ENCODE measurements around the gene ZNHIT1. TPM values are rescaled to one million over a fixed set of nuclear protein-coding genes. Genes with fewer than 3 reads are reported as not detected.

The ZNHIT1 gene
- total RNA-seq, 1 experiment from 2014 or later, result 69.7 TPM

DNA sequence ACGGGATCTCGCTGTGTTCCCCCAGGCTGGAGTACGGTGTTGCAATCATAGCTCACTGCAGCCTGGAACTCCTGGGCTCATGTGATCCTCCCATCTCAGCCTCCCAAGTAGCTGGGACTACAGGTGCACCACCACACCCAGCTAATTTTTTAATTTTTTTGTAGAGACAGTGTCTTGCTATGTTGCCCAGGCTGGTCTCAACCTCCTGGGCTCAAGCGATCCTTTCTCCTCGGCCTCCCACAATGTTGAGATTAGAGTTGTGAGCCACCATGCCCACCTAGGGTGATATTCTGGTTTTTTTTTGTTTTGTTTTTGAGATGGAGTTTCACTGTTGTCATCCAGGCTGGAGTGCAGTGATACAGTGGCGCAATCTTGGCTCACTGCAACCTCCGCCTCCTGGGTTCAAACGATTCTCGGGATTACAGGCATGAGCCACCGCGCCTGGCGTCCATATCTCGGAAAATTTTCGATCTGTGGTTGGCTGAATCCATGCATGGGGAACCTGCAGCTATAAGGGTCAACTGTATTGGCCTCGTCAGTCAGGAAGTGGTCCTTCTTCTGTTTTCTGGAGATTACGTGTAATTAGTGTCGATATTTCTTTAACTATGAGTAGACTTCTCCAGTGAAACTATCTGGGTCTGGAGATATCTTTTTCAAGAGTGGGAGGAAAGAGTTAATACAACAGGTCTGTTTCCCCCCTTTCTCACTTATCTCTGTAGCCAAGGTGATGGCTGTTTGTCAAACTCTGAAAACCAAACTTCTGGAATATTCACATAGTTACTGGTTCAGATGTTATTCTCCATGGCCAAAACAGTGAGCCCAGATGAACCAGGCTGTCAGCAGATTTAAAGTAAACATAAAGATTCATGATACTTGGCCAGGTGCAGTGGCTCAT lies 47.9 kb downstream of the ZNHIT1 start:
- Histone ChIP-seq H3K27ac (ENCODE audit: low read length) (no peak overlapping the region), H3K4me1 (ENCODE audit: control insufficient read depth, insufficient read depth, low read length) (no peaks in the 10 kb centered on the region), H3K9me3 (ENCODE audit: control insufficient read depth, insufficient read depth, low read depth, low read length) (no peaks in the 10 kb centered on the region), H3K4me3 (ENCODE audit: low read depth in 2 of 2, low read length in 2 of 2) (no peak overlapping the region), H3K27me3 (ENCODE audit: control insufficient read depth, insufficient read depth, low read length) (no peaks in the 10 kb centered on the region), H3K36me3 (ENCODE audit: control insufficient read depth, insufficient read depth, low read length) (no peaks in the 10 kb centered on the region)
- in situ Hi-C loops (cut with HindIII; ENCODE audit: low pct_unique_long_range_greater_than_20kb, low sequenced_read_pairs) (no loop called here), intact Hi-C loops (cut with micrococcal nuclease; ENCODE audit: unreplicated experiment) (no loop called here)
- ATAC-seq, result no peak
- no peak for TF ChIP-seq TCF7L2 (IDR thresholded peaks at IDR 0.05; ENCODE audit: low read depth, low read length)
- TF ChIP-seq, protein P1, sequence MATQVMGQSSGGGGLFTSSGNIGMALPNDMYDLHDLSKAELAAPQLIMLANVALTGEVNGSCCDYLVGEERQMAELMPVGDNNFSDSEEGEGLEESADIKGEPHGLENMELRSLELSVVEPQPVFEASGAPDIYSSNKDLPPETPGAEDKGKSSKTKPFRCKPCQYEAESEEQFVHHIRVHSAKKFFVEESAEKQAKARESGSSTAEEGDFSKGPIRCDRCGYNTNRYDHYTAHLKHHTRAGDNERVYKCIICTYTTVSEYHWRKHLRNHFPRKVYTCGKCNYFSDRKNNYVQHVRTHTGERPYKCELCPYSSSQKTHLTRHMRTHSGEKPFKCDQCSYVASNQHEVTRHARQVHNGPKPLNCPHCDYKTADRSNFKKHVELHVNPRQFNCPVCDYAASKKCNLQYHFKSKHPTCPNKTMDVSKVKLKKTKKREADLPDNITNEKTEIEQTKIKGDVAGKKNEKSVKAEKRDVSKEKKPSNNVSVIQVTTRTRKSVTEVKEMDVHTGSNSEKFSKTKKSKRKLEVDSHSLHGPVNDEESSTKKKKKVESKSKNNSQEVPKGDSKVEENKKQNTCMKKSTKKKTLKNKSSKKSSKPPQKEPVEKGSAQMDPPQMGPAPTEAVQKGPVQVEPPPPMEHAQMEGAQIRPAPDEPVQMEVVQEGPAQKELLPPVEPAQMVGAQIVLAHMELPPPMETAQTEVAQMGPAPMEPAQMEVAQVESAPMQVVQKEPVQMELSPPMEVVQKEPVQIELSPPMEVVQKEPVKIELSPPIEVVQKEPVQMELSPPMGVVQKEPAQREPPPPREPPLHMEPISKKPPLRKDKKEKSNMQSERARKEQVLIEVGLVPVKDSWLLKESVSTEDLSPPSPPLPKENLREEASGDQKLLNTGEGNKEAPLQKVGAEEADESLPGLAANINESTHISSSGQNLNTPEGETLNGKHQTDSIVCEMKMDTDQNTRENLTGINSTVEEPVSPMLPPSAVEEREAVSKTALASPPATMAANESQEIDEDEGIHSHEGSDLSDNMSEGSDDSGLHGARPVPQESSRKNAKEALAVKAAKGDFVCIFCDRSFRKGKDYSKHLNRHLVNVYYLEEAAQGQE (IDR thresholded peaks at IDR 0.05; ENCODE audit: insufficient read depth in 1 of 2, low read depth in 2 of 2, low read length in 1 of 2), result no peak
- no peak for TF ChIP-seq SIN3A (IDR thresholded peaks at IDR 0.05; ENCODE audit: borderline replicate concordance, insufficient read depth, low read depth, low read length)
- no peak for TF ChIP-seq POLR2AphosphoS5 (IDR thresholded peaks at IDR 0.05; ENCODE audit: low read depth, low read length)
- TF ChIP-seq CTCF (IDR thresholded peaks at IDR 0.05), result no peak
- no TSS peak for BruUV-seq (replicated peaks)
- CTCF ChIA-PET, result no interaction called here
- POLR2A ChIA-PET, result no interaction called here
- no peak for DNase-seq (ENCODE audit: low read depth, low spot score)

- no peak overlapping the region for H3K27ac ChIP-seq (ENCODE audit: low read length)
- TF ChIP-seq CTCF (IDR thresholded peaks at IDR 0.05) (no peak), TCF7L2 (IDR thresholded peaks at IDR 0.05; ENCODE audit: low read depth, low read length) (no peak)
- TF ChIP-seq, protein P1 (IDR thresholded peaks at IDR 0.05; ENCODE audit: insufficient read depth in 1 of 2, low read depth in 2 of 2, low read length in 1 of 2), result no peak
- no peaks in the 10 kb centered on the region for H3K36me3 ChIP-seq (ENCODE audit: control insufficient read depth, insufficient read depth, low read length)
- ChIA-PET POLR2A (no interaction called here), CTCF (no interaction called here)
- no peaks in the 10 kb centered on the region for H3K9me3 ChIP-seq (ENCODE audit: control insufficient read depth, insufficient read depth, low read depth, low read length)
- H3K4me1 ChIP-seq (ENCODE audit: control insufficient read depth, insufficient read depth, low read length), result no peaks in the 10 kb centered on the region
- intact Hi-C loops (cut with micrococcal nuclease; ENCODE audit: unreplicated experiment), result no loop called here
- no peaks in the 10 kb centered on the region for H3K27me3 ChIP-seq (ENCODE audit: control insufficient read depth, insufficient read depth, low read length)
- DNase-seq (ENCODE audit: low read depth, low spot score) (no peak), ATAC-seq (no peak)
- no peak overlapping the region for H3K4me3 ChIP-seq (ENCODE audit: low read depth in 2 of 2, low read length in 2 of 2)
- in situ Hi-C loops (cut with HindIII; ENCODE audit: low pct_unique_long_range_greater_than_20kb, low sequenced_read_pairs), result no loop called here
- no TSS peak for BruUV-seq (replicated peaks)
Observed at GRCh38 chr7:101269664-101270063, 51.7 kb downstream of the ZNHIT1 start.
